Measurements from ENCODE around the gene RNU1-3. TPM values are rescaled to one million over a fixed set of nuclear protein-coding genes. Genes with fewer than 3 reads are reported as not detected.

Gene RNU1-3
- total and polyA plus RNA-seq, 9 of the 15 experiments (the other 6 are each of a cell fraction or from before 2014, with no cell fraction given), result under 0.01 to 32,823 (median 2,538) TPM; not detected in 4

DNA sequence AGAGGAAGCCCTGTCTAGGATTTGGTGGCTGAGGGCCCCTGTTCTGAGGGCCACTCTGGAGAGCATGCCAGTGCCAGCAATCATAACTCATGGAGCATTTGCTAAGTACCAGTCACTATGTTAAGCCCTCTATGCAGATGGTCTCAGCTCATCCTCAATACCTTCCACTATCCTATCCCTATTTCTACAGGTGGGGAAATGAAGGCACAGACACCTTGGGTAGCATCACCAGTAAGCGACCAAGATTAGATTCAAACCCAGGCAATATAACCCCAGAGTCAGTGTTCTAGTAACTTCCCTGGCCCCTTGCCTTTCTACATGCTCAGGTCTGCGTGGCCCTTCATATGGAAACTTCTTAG, 45.5 kb downstream of the RNU1-3 start:
- TSS peak; percentile 9 for BruUV-seq (replicated peaks)
- Histone ChIP-seq H4K20me1 (replicated peaks; ENCODE audit: control insufficient read depth, insufficient read depth, low read length) (peaks cover 21% of the 10 kb centered on the region), H3K27me3 (ENCODE audit: control insufficient read depth in 2 of 2, insufficient read depth in 2 of 2, low read length in 2 of 2) (no peaks in the 10 kb centered on the region), H3K4me2 (ENCODE audit: insufficient read depth, low read length) (no peak overlapping the region), H3K27ac (ENCODE audit: extremely low read depth, low read depth, low read length) (no peak overlapping the region), H3K4me3 (no peak overlapping the region), H3K36me3 (ENCODE audit: control insufficient read depth, insufficient read depth, low read length) (peaks cover 76% of the 10 kb centered on the region), H3K79me2 (ENCODE audit: control insufficient read depth, insufficient read depth, low read length) (no peaks in the 10 kb centered on the region), H3K9me3 (replicated peaks; ENCODE audit: control insufficient read depth, insufficient read depth, low read depth, low read length) (no peaks in the 10 kb centered on the region), H3K9me1 (ENCODE audit: control insufficient read depth, insufficient read depth, low read length) (peaks cover 5% of the 10 kb centered on the region), H2AFZ (ENCODE audit: low read depth, low read length) (no peak overlapping the region), H3K9ac (ENCODE audit: insufficient read depth in 1 of 2, low read depth in 2 of 2, low read length in 2 of 2) (no peak overlapping the region), H3K4me1 (replicated peaks in 1 of 2; ENCODE audit: control insufficient read depth in 2 of 2, insufficient read depth in 2 of 2, low read length in 2 of 2) (peaks cover 4 to 38% of the 10 kb centered on the region in 2 experiments; a peak in 3 of 5 replicates)
- ChIA-PET CTCF (ENCODE audit: low intra/inter-chr PET ratio) (interaction anchor here (0.5 to 2.4 kb wide), 10 partner anchors 8 to 616 kb away, joined by 3 to 34 read pairs (median 4); no protein-coding TSS in a partner anchor), POLR2A (interaction anchor here (0.6 to 3.2 kb wide), 29 partner anchors 9 to 450 kb away, joined by 3 to 42 read pairs (median 4); partner anchors contain the start of gene RNU1-2)
- DNase-seq (ENCODE audit: extremely low read depth in 1 of 4, low spot score in 3 of 4), result no peak
- FAIRE-seq, result no peak
- in situ Hi-C loops (cut with MboI) (loop anchor here (25.0 kb wide), 2 partner anchors 109 to 291 kb away; partner anchors contain the start of genes CROCC and RNU1-1), intact Hi-C loops (cut with micrococcal nuclease) (loop anchor here (1.0 to 5.0 kb wide), 6 partner anchors 283 to 616 kb away; no protein-coding TSS in a partner anchor)
- peak; percentile 7; the same call in 1 of the 3 replicates for ATAC-seq
- WGBS (ENCODE audit: insufficient coverage, low coverage, missing lambda C conversion rate), result 55% methylated on average over 2 of the region's 2 CpGs
- TF ChIP-seq, protein P1, sequence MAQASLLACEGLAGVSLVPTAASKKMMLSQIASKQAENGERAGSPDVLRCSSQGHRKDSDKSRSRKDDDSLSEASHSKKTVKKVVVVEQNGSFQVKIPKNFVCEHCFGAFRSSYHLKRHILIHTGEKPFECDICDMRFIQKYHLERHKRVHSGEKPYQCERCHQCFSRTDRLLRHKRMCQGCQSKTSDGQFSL (CRISPR knock-in tag; IDR thresholded peaks at IDR 0.05), result no peak
- TF ChIP-seq, protein P1 (tag; IDR thresholded peaks at IDR 0.05), result no peak
- TF ChIP-seq, protein P2, sequence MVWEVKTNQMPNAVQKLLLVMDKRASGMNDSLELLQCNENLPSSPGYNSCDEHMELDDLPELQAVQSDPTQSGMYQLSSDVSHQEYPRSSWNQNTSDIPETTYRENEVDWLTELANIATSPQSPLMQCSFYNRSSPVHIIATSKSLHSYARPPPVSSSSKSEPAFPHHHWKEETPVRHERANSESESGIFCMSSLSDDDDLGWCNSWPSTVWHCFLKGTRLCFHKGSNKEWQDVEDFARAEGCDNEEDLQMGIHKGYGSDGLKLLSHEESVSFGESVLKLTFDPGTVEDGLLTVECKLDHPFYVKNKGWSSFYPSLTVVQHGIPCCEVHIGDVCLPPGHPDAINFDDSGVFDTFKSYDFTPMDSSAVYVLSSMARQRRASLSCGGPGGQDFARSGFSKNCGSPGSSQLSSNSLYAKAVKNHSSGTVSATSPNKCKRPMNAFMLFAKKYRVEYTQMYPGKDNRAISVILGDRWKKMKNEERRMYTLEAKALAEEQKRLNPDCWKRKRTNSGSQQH (CRISPR knock-in tag; IDR thresholded peaks at IDR 0.05), result no peak
- no peak for TF ChIP-seq MTA2 (IDR thresholded peaks at IDR 0.05; ENCODE audit: low read depth)
- TF ChIP-seq ATF3 (IDR thresholded peaks at IDR 0.05), result no peak
- no peak for TF ChIP-seq ATF3 (CRISPR knock-in tag; conservative IDR thresholded peaks at IDR 0.05)
- peak; percentile 7; the same call in 1 of the 2 replicates for TF ChIP-seq CEBPG (CRISPR knock-in tag; IDR thresholded peaks at IDR 0.05)
- TF ChIP-seq CEBPG (tag; conservative IDR thresholded peaks at IDR 0.05 in 1 of 2, IDR thresholded peaks at IDR 0.05 in 1 of 2), result no peak
- peak; percentile 19 for TF ChIP-seq CHD1 (IDR thresholded peaks at IDR 0.05; ENCODE audit: low read length)
- no peak for TF ChIP-seq PYGO2 (tag; IDR thresholded peaks at IDR 0.05)
- peak; percentile 3 for TF ChIP-seq SP2 (IDR thresholded peaks at IDR 0.05; ENCODE audit: extremely low read depth, low read depth, low read length, poor library complexity, severe bottlenecking)
- 0 out of 6 replicates have a peak, but pooled peaks of 1 of the 3 experiments have one; percentile 8 for TF ChIP-seq CTCF (IDR thresholded peaks at IDR 0.05 in 2 of 3, conservative IDR thresholded peaks at IDR 0.05 in 1 of 3; ENCODE audit: insufficient read depth in 2 of 3, low read depth in 1 of 3, low read length in 3 of 3)
- TF ChIP-seq TEAD4 (IDR thresholded peaks at IDR 0.05; ENCODE audit: low read length), result no peak
- TF ChIP-seq TEAD4 (CRISPR knock-in tag; IDR thresholded peaks at IDR 0.05; ENCODE audit: borderline replicate concordance), result peak; percentile 21; the same call in 1 of the 2 replicates
- no peak for TF ChIP-seq HIVEP1 (CRISPR knock-in tag; IDR thresholded peaks at IDR 0.05)
- TF ChIP-seq FOXK1 (CRISPR knock-in tag; IDR thresholded peaks at IDR 0.05; ENCODE audit: borderline replicate concordance), result no peak
- TF ChIP-seq MCM3 (IDR thresholded peaks at IDR 0.05), result no peak
- no peak for TF ChIP-seq ZNF224 (CRISPR knock-in tag; IDR thresholded peaks at IDR 0.05)
